NCI-H524 (cell line): ENCODE results near the gene FAM240B.

Source experiments
- DNase-seq, 2 experiments: peaks; one replicate each; lab custom pipeline; 2025; lab: John Stamatoyannopoulos, UW

Gene FAM240B

GRCh38 chr9:38720083-38720745, at the start of gene FAM240B:
Gene FAM240B, minus strand, starts transcription at chr9:38720133. Its CDS starts 16,134 bp downstream, at chr9:38703999.
- DNase-seq, result peak; percentile 4 to 68

- DNase-seq, result no peak
Observed at GRCh38 chr9:38768351-38768761, 48.4 kb upstream of the FAM240B start.

- no peak for DNase-seq
Observed at GRCh38 chr9:38765101-38765500, 45.2 kb upstream of the FAM240B start.

- DNase-seq, result no peak
Observed at GRCh38 chr9:38761999-38762398, 42.1 kb upstream of the FAM240B start.

- no peak for DNase-seq
Observed at GRCh38 chr9:38761339-38761738, 41.4 kb upstream of the FAM240B start.

GRCh38 chr9:38756702-38757101, 36.8 kb upstream of the FAM240B start:
- peak in 1 of 2 experiments; percentile 3 for DNase-seq

GRCh38 chr9:38747941-38748340, 28.0 kb upstream of the FAM240B start:
- no peak for DNase-seq

- DNase-seq, result no peak
Observed at GRCh38 chr9:38747067-38747466, 27.1 kb upstream of the FAM240B start.

GRCh38 chr9:38746303-38746702, 26.4 kb upstream of the FAM240B start:
- no peak for DNase-seq

GRCh38 chr9:38744484-38744883, 24.6 kb upstream of the FAM240B start:
- no peak for DNase-seq

GRCh38 chr9:38737246-38737645, 17.3 kb upstream of the FAM240B start:
- DNase-seq, result no peak

- DNase-seq, result no peak
Observed at GRCh38 chr9:38734831-38735230, 14.9 kb upstream of the FAM240B start.

- no peak for DNase-seq
Observed at GRCh38 chr9:38733503-38733902, 13.6 kb upstream of the FAM240B start.

- peak in 1 of 2 experiments; percentile 25 for DNase-seq
Observed at GRCh38 chr9:38732885-38733284, 13.0 kb upstream of the FAM240B start.

- DNase-seq, result peak; percentile 10 to 56
Observed at GRCh38 chr9:38727497-38728001, 7.6 kb upstream of the FAM240B start.

- peak in 1 of 2 experiments; percentile 13 for DNase-seq
Observed at GRCh38 chr9:38724754-38725153, 4.8 kb upstream of the FAM240B start.

- DNase-seq, result no peak
Observed at GRCh38 chr9:38718148-38718547, 1.8 kb downstream of the FAM240B start.

GRCh38 chr9:38715684-38716083, 4.2 kb downstream of the FAM240B start:
- no peak for DNase-seq

- no peak for DNase-seq
Observed at GRCh38 chr9:38713426-38713825, 6.5 kb downstream of the FAM240B start.

GRCh38 chr9:38708759-38709158, 11.2 kb downstream of the FAM240B start:
- DNase-seq, result no peak

- peak in 1 of 2 experiments; percentile 5 for DNase-seq
Observed at GRCh38 chr9:38707885-38708637, 11.9 kb downstream of the FAM240B start.

GRCh38 chr9:38706493-38706892, 13.4 kb downstream of the FAM240B start:
- DNase-seq, result no peak

GRCh38 chr9:38705917-38706316, 14.0 kb downstream of the FAM240B start:
- no peak for DNase-seq
